ENCODE measurements around the gene CHID1. TPM values are rescaled to one million over a fixed set of nuclear protein-coding genes. Genes with fewer than 3 reads are reported as not detected.

Gene CHID1
- total RNA-seq, 1 experiment from 2014 or later = 85.6 TPM

GRCh38 chr11:828506-829175 lies 82.0 kb downstream of the CHID1 start:
- Histone ChIP-seq H3K4me1 (replicated peaks; ENCODE audit: insufficient read depth) (peaks cover 27% of the 10 kb centered on the region), H3K4me3 (no peak overlapping the region), H4K20me1 (ENCODE audit: insufficient read depth) (no peaks in the 10 kb centered on the region), H3F3A (ENCODE audit: insufficient read depth, low read depth) (peaks cover 8% of the 10 kb centered on the region; the same call in 1 of the 2 replicates), H3K9me2 (ENCODE audit: insufficient read depth) (no peaks in the 10 kb centered on the region), H3K27ac (no peak overlapping the region), H3K4me2 (no peak overlapping the region), H3K9me3 (ENCODE audit: insufficient read depth, low read depth) (no peaks in the 10 kb centered on the region), H3K36me3 (ENCODE audit: low read depth) (no peaks in the 10 kb centered on the region), H2AFZ (no peak overlapping the region), H3K79me2 (ENCODE audit: low read depth) (peaks cover 4% of the 10 kb centered on the region), H3K27me3 (ENCODE audit: insufficient read depth, low read depth) (no peaks in the 10 kb centered on the region)
- intact Hi-C loops (cut with micrococcal nuclease; ENCODE audit: unreplicated experiment) = no loop called here
- DNase-seq = peak in 1 of 2 experiments; percentile 16
- no peak for TF ChIP-seq CTCF (conservative IDR thresholded peaks at IDR 0.05)
- TF ChIP-seq EZH2 (IDR thresholded peaks at IDR 0.05; ENCODE audit: low read depth) = no peak
- no TSS peak for BruUV-seq (replicated peaks)
- POLR2A ChIA-PET (ENCODE audit: unreplicated experiment) = interaction anchor here (0.7 kb wide), 1 partner anchor 381 kb away, joined by 4 read pairs; no protein-coding TSS in a partner anchor
- CTCF ChIA-PET = no interaction called here

GRCh38 chr11:827897-828192 lies 82.8 kb downstream of the CHID1 start, which contains the start of gene CRACR2B:
Gene CRACR2B (plus strand): TSS chr11:827919. CDS start chr11:828608, 689 bp downstream.
- intact Hi-C loops (cut with micrococcal nuclease; ENCODE audit: unreplicated experiment) = no loop called here
- Histone ChIP-seq H3K27ac (peak within 1 kb of the TSS; percentile 52), H4K20me1 (ENCODE audit: insufficient read depth) (peaks cover under 1% of the 10 kb centered on the region; the same call in 1 of the 2 replicates), H3K4me2 (peak within 1 kb of the TSS; percentile 84), H3K9me2 (ENCODE audit: insufficient read depth) (no peaks in the 10 kb centered on the region), H3K36me3 (ENCODE audit: low read depth) (no peaks in the 10 kb centered on the region), H3K79me2 (ENCODE audit: low read depth) (no peaks in the 10 kb centered on the region), H3K27me3 (ENCODE audit: insufficient read depth, low read depth) (no peaks in the 10 kb centered on the region), H2AFZ (peak within 1 kb of the TSS; percentile 82), H3K9me3 (ENCODE audit: insufficient read depth, low read depth) (no peaks in the 10 kb centered on the region), H3K4me3 (peak within 1 kb of the TSS; percentile 57), H3F3A (ENCODE audit: insufficient read depth, low read depth) (peaks cover 8% of the 10 kb centered on the region; the same call in 1 of the 2 replicates), H3K4me1 (replicated peaks; ENCODE audit: insufficient read depth) (peaks cover 27% of the 10 kb centered on the region)
- TF ChIP-seq EZH2 (IDR thresholded peaks at IDR 0.05; ENCODE audit: low read depth) (no peak), CTCF (conservative IDR thresholded peaks at IDR 0.05) (no peak)
- CTCF ChIA-PET = no interaction called here
- BruUV-seq (replicated peaks) = no TSS peak
- DNase-seq = no peak
- POLR2A ChIA-PET (ENCODE audit: unreplicated experiment) = no interaction called here

GRCh38 chr11:827146-827896 lies 83.3 kb downstream of the CHID1 start:
- POLR2A ChIA-PET (ENCODE audit: unreplicated experiment) = no interaction called here
- no peaks in the 10 kb centered on the region for H3K79me2 ChIP-seq (ENCODE audit: low read depth)
- peak overlapping the region; percentile 82 for H2AFZ ChIP-seq
- CTCF ChIA-PET = no interaction called here
- peak overlapping the region; percentile 84 for H3K4me2 ChIP-seq
- peak overlapping the region; percentile 57 for H3K4me3 ChIP-seq
- no peaks in the 10 kb centered on the region for H3K27me3 ChIP-seq (ENCODE audit: insufficient read depth, low read depth)
- peaks cover 27% of the 10 kb centered on the region for H3K4me1 ChIP-seq (replicated peaks; ENCODE audit: insufficient read depth)
- peak; percentile 44 to 75 for DNase-seq
- peaks cover 6% of the 10 kb centered on the region for H4K20me1 ChIP-seq (ENCODE audit: insufficient read depth)
- H3K9me2 ChIP-seq (ENCODE audit: insufficient read depth) = no peaks in the 10 kb centered on the region
- H3F3A ChIP-seq (ENCODE audit: insufficient read depth, low read depth) = peaks cover 8% of the 10 kb centered on the region; the same call in 1 of the 2 replicates
- H3K36me3 ChIP-seq (ENCODE audit: low read depth) = no peaks in the 10 kb centered on the region
- no peaks in the 10 kb centered on the region for H3K9me3 ChIP-seq (ENCODE audit: insufficient read depth, low read depth)
- intact Hi-C loops (cut with micrococcal nuclease; ENCODE audit: unreplicated experiment) = no loop called here
- H3K27ac ChIP-seq = peak overlapping the region; percentile 52
- no peak for TF ChIP-seq CTCF (conservative IDR thresholded peaks at IDR 0.05)
- TF ChIP-seq EZH2 (IDR thresholded peaks at IDR 0.05; ENCODE audit: low read depth) = no peak
- BruUV-seq (replicated peaks) = TSS peak; percentile 29

Data from PC-9 (cell line).